Liver (tissue), 9 donors: ENCODE data around the gene GLI1. TPM values are rescaled to one million over a fixed set of nuclear protein-coding genes. Genes with fewer than 3 reads are reported as not detected.

Source experiments
- DNase-seq: peaks from one replicate; pipeline ENCODE4 v3.0.0-alpha.2; 2017; ENCODE audit warnings: low spot score
- H3K27ac ChIP-seq, 2 donors: one replicate each; pipeline ENCODE4 v1.7.0; 2013; ENCODE audit warnings: inconsistent platforms in 2 of 2, low read length in 2 of 2, control low read depth in 1 of 2, low read depth in 1 of 2, mild to moderate bottlenecking in 1 of 2
- H3K27me3 ChIP-seq, 4 donors: one replicate each; pipeline versions ENCODE4 v1.6.1 to v1.7.0; 2013; ENCODE audit warnings: low read length in 3 of 4, inconsistent platforms in 1 of 4, mild to moderate bottlenecking in 1 of 4, moderate library complexity in 1 of 4; ENCODE audit not compliant: control insufficient read depth in 4 of 4, insufficient read depth in 4 of 4
- H3K36me3 ChIP-seq, 4 donors: one replicate each; pipeline versions ENCODE4 v1.6.1 to v1.7.0; 2013; ENCODE audit warnings: low read length in 3 of 4, mild to moderate bottlenecking in 3 of 4, low read depth in 1 of 4, moderate library complexity in 1 of 4; ENCODE audit not compliant: control insufficient read depth in 4 of 4, insufficient read depth in 3 of 4
- H3K4me1 ChIP-seq, 4 donors: one replicate each; pipeline versions ENCODE4 v1.6.1 to v1.7.0; 2013; ENCODE audit warnings: low read length in 3 of 4, mild to moderate bottlenecking in 3 of 4, moderate library complexity in 1 of 4; ENCODE audit not compliant: control insufficient read depth in 4 of 4, insufficient read depth in 4 of 4
- H3K4me3 ChIP-seq, 3 donors: one replicate each; pipeline versions ENCODE4 v1.6.1 to v1.7.0; 2013; ENCODE audit warnings: low read length in 3 of 3, control low read depth in 1 of 3, low read depth in 1 of 3, mild to moderate bottlenecking in 1 of 3
- H3K9ac ChIP-seq, 2 donors: one replicate each; pipeline ENCODE4 v1.7.0; 2013; ENCODE audit warnings: low read length in 2 of 2, mild to moderate bottlenecking in 2 of 2, moderate library complexity in 2 of 2, control low read depth in 1 of 2, low read depth in 1 of 2
- H3K9me3 ChIP-seq, 4 donors: one replicate each; pipeline versions ENCODE4 v1.6.1 to v1.7.0; 2013; ENCODE audit warnings: low read length in 3 of 4; ENCODE audit not compliant: control insufficient read depth in 4 of 4
- ATF3 ChIP-seq: IDR thresholded peaks from 2 replicates; pipeline ENCODE4 v1.6.1; 2016; ENCODE audit warnings: antibody characterized with exemption
- CTCF ChIP-seq: fragments of 150-350 bp; IDR thresholded peaks from 2 replicates; pipeline ENCODE4 v1.5.1; 2017; ENCODE audit warnings: improper control_type of control experiment, low read depth, low read length; ENCODE audit not compliant: missing input control
- EGR1 ChIP-seq, 2 donors: IDR thresholded peaks; 2 replicates each; pipeline ENCODE4 v1.6.1; 2016 to 2018; ENCODE audit warnings: antibody characterized with exemption in 2 of 2, low read depth in 2 of 2
- FOXA1 ChIP-seq: IDR thresholded peaks from 2 replicates; pipeline ENCODE4 v1.6.1; 2016; ENCODE audit warnings: antibody characterized with exemption
- FOXA2 ChIP-seq: IDR thresholded peaks from 2 replicates; pipeline ENCODE4 v1.6.1; 2016; ENCODE audit warnings: antibody characterized with exemption
- GABPA ChIP-seq, 2 donors: IDR thresholded peaks in 1 of 2; conservative IDR thresholded peaks in 1 of 2; 2 replicates each; pipeline ENCODE4 v1.6.1; 2016; ENCODE audit warnings: antibody characterized with exemption in 2 of 2, mild to moderate bottlenecking in 1 of 2, moderate library complexity in 1 of 2
- HNF4A ChIP-seq, 2 donors: conservative IDR thresholded peaks; 2 replicates each; pipeline ENCODE4 v1.6.1; 2016; ENCODE audit warnings: antibody characterized with exemption in 2 of 2, mild to moderate bottlenecking in 2 of 2
- HNF4G ChIP-seq: IDR thresholded peaks from 2 replicates; pipeline ENCODE4 v1.6.1; 2016; ENCODE audit warnings: antibody characterized with exemption
- JUND ChIP-seq, 2 donors: IDR thresholded peaks; 2 replicates each; pipeline ENCODE4 v1.6.1; 2016; ENCODE audit warnings: antibody characterized with exemption in 2 of 2
- MAX ChIP-seq: IDR thresholded peaks from 2 replicates; pipeline ENCODE4 v1.6.1; 2016; ENCODE audit warnings: antibody characterized with exemption
- NR2F2 ChIP-seq: IDR thresholded peaks from 2 replicates; pipeline ENCODE4 v1.6.1; 2016; ENCODE audit warnings: antibody characterized with exemption
- RAD21 ChIP-seq, 2 donors: IDR thresholded peaks; 2 replicates each; pipeline ENCODE4 v1.6.1; 2016; ENCODE audit warnings: antibody characterized with exemption in 2 of 2, mild to moderate bottlenecking in 2 of 2
- REST ChIP-seq: IDR thresholded peaks from 2 replicates; pipeline ENCODE4 v1.6.1; 2016; ENCODE audit warnings: antibody characterized with exemption, mild to moderate bottlenecking
- RXRA ChIP-seq, 2 donors: IDR thresholded peaks; 2 replicates each; pipeline ENCODE4 v1.6.1; 2017 to 2018; ENCODE audit warnings: antibody characterized with exemption in 2 of 2, mild to moderate bottlenecking in 1 of 2
- SP1 ChIP-seq: IDR thresholded peaks from 2 replicates; pipeline ENCODE4 v1.6.1; 2018; ENCODE audit warnings: antibody characterized with exemption, mild to moderate bottlenecking
- TAF1 ChIP-seq: conservative IDR thresholded peaks from 2 replicates; pipeline ENCODE4 v1.6.1; 2016; ENCODE audit warnings: antibody characterized with exemption, mild to moderate bottlenecking
- YY1 ChIP-seq: IDR thresholded peaks from 2 replicates; pipeline ENCODE4 v1.6.1; 2016; ENCODE audit warnings: antibody characterized with exemption, mild to moderate bottlenecking
- ZBTB33 ChIP-seq: IDR thresholded peaks from 2 replicates; pipeline ENCODE4 v1.6.1; 2016; ENCODE audit warnings: antibody characterized with exemption
- WGBS: extraction: QIAGEN DNeasy Blood & Tissue Kit; methylation state at CpG from one replicate; pipeline ENCODE4 v1.1.7; 2013; 5-methylcytosine and 5-hydroxymethylcytosine counted together
- polyA plus RNA-seq, 2 donors: library from polyadenylated mRNA; stranded (reverse) in 1 of 2; unstranded in 1 of 2; fragments of 200-250 nt in 1 of 2; fragments of >200 nt in 1 of 2; fragmentation: Nextera tagmentation in 1 of 2; extraction: Ambion mirVana in 1 of 2; gene quantifications; one replicate each; pipeline versions ENCODE4 v1.2.1 to v1.2.3, GENCODE V29; 2013 to 2015
- total RNA-seq, 2 donors: library from RNA; depleted of rRNA; stranded (reverse); fragments of >200 nt; gene quantifications; one replicate each; pipeline ENCODE4 v1.2.3, GENCODE V29; 2014
- donor health status: healthy.
- donor health status: healthy.
- donor health status: healthy.
- donor health status: healthy.
- donor health status: healthy.

GLI1 gene
- total and polyA plus RNA-seq, 4 donors: 0.09 to 0.44 (median 0.24) TPM

GRCh38 chr12:57485695-57486094 is 26.1 kb downstream of the GLI1 start:
- peaks cover 2 to 17% (median 11%) of the 10 kb centered on the region in 4 donors for H3K4me1 ChIP-seq
- TF ChIP-seq RXRA (IDR thresholded peaks at IDR 0.05): no peak
- no peak for TF ChIP-seq HNF4G
- no peak for TF ChIP-seq FOXA1
- TF ChIP-seq JUND (IDR thresholded peaks at IDR 0.05): no peak
- no peak for TF ChIP-seq YY1
- DNase-seq: no peak

DNA sequence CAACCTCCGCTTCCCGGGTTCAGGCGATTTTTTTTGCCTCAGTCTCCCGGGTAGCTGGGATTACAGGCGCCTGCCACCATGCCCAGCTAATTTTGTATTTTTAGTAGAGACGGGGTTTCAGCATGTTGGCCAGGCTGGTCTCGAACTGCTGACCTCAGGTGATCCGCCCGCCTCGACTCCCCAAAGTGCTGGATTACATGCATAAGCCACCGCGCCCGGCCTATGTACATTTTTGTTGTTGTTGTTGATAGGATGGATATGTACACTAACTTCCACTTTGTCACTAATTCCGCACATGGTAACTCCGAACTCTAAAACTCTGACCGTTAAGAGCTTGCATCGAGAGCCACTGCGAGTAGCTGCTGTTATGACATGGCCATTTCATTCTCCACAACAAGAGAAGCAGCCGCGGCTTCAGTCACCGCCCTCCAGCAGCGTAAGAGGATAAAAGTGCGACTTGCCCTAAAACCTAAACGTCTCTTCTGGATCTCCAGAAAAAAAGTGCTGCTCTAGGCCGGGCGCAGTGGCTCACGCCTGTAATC is 27.5 kb downstream of the GLI1 start:
- TF ChIP-seq TAF1: no peak
- Histone ChIP-seq H3K36me3 (peaks cover 5 to 23% (median 16%) of the 10 kb centered on the region in 4 donors), H3K27me3 (no peaks in the 10 kb centered on the region), H3K9me3 (no peaks in the 10 kb centered on the region), H3K27ac (no peak overlapping the region), H3K9ac (no peak overlapping the region), H3K4me1 (peaks cover 2 to 17% (median 11%) of the 10 kb centered on the region in 4 donors), H3K4me3 (no peak overlapping the region)
- no peak for DNase-seq
- 91% methylated on average over 27 of the region's 27 CpGs for WGBS

More at GRCh38 chr12:57485695-57486094, 26.1 kb downstream of the GLI1 start:
- peaks cover 3 to 14% (median 7%) of the 10 kb centered on the region in 4 donors for H3K36me3 ChIP-seq
- no peaks in the 10 kb centered on the region for H3K27me3 ChIP-seq
- no peak overlapping the region for H3K9ac ChIP-seq
- no peak overlapping the region for H3K4me3 ChIP-seq
- no peaks in the 10 kb centered on the region for H3K9me3 ChIP-seq
- no peak overlapping the region for H3K27ac ChIP-seq

DNA sequence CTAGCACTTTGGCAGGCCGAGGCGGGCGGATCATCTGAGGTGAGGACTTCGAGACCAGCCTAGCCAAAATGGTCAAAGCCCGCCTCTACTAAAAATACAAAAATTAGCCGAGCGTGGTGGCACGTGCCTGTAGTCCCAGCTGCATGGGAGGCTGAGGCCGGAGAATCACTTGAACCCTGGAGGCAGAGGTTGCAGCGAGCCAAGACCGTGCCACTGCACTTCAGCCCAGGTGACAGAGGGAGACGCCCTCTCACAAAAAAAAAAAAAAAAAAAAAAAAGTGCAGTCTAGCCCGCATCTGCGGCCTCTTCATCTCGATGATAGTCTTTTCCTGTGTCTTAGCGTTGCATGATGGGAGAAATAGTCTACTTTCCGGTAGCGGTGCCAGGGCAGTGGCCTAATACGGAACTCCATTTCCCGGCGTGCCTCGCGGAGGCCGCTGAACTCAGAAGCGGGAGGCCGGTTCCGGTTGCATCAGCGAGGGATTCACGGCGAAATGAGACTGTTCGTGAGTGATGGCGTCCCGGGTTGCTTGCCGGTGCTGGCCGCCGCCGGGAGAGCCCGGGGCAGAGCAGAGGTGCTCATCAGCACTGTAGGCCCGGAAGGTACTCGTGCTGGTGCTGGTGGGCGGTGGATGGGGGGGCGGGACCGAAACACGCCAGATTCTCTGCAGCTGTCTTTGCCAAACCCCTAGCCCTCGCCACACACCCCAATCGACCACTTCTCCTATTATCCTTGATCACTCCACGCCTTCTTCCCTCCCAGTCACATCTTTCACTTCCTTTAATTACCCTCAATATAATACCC is 28.2 kb downstream of the GLI1 start, which contains the start of gene MARS1:
MARS1 (plus strand) TSS at position 472 of the 805 bp plus-strand sequence; CDS start at position 495, 23 bp downstream.
- TF ChIP-seq RXRA (IDR thresholded peaks at IDR 0.05) (peak; percentile 86 to 88), HNF4A (conservative IDR thresholded peaks at IDR 0.05) (peak; percentile 48 to 51), CTCF (peak; percentile 3), NR2F2 (peak; percentile 47), JUND (IDR thresholded peaks at IDR 0.05) (peak; percentile 65), REST (no peak), TAF1 (no peak), MAX (peak; percentile 89), RAD21 (IDR thresholded peaks at IDR 0.05) (peak; percentile 49 to 58), FOXA1 (no peak), ATF3 (peak; percentile 95), GABPA (IDR thresholded peaks at IDR 0.05 in 1 of 2, conservative IDR thresholded peaks at IDR 0.05 in 1 of 2) (peak; percentile 66 to 94), HNF4G (no peak), FOXA2 (no peak), ZBTB33 (peak; percentile 93), EGR1 (IDR thresholded peaks at IDR 0.05; ENCODE audit: low read depth in 2 of 2) (peak; percentile 43 to 62), SP1 (peak; percentile 86), YY1 (peak; percentile 91)
- H3K27me3 ChIP-seq: no peaks in the 10 kb centered on the region
- peak within 1 kb of the TSS; percentile 76 to 94 (median 88) for H3K4me3 ChIP-seq
- 10% methylated on average over 47 of the region's 47 CpGs for WGBS
- peak within 1 kb of the TSS; percentile 66 to 93 for H3K9ac ChIP-seq
- H3K4me1 ChIP-seq: peaks cover 2 to 17% (median 11%) of the 10 kb centered on the region in 4 donors
- H3K27ac ChIP-seq: peak within 1 kb of the TSS; percentile 62 to 70
- peaks cover 5 to 25% (median 17%) of the 10 kb centered on the region in 4 donors for H3K36me3 ChIP-seq
- DNase-seq: peak; percentile 86
- H3K9me3 ChIP-seq: no peaks in the 10 kb centered on the region
